Upper lobe of left lung (tissue), 6 donors: Measurements from ENCODE around the gene MC4R. TPM values are rescaled to one million over a fixed set of nuclear protein-coding genes. Genes with fewer than 3 reads are reported as not detected.

Experiments used
- ATAC-seq, 2 donors: fragments of 200-7000 bp; cut with Tn5 transposase; one replicate each; pipeline ENCODE4 v1.9.1; 2022; ENCODE audit warnings: mild to moderate bottlenecking in 2 of 2, moderate library complexity in 2 of 2; ENCODE audit not compliant: low FRiP score in 2 of 2
- DNase-seq, 2 donors: peaks; one replicate each; pipeline ENCODE4 v3.0.0-alpha.2; 2019 to 2020
- H3K27ac ChIP-seq, 4 donors: fragments of 200-600 bp; sonication (generic); one replicate each; pipeline ENCODE4 v1.5.1; 2016 to 2019
- H3K27me3 ChIP-seq, 4 donors: fragments of 200-600 bp; sonication (generic); one replicate each; pipeline ENCODE4 v1.5.1; 2017 to 2019
- H3K36me3 ChIP-seq, 4 donors: fragments of 200-600 bp; sonication (generic); one replicate each; pipeline ENCODE4 v1.5.1; 2016 to 2019
- H3K4me1 ChIP-seq, 4 donors: fragments of 200-600 bp; sonication (generic); one replicate each; pipeline ENCODE4 v1.5.1; 2018 to 2019
- H3K4me3 ChIP-seq, 4 donors: fragments of 200-600 bp; sonication (generic); one replicate each; pipeline ENCODE4 v1.5.1; 2017 to 2019; ENCODE audit warnings: mild to moderate bottlenecking in 2 of 4, moderate library complexity in 1 of 4
- H3K9me3 ChIP-seq, 4 donors: fragments of 200-600 bp; sonication (generic); one replicate each; pipeline ENCODE4 v1.5.1; 2018 to 2019
- CTCF ChIP-seq, 6 experiments: fragments of 450-650 bp in 4 of 6; fragments of 200-600 bp in 2 of 6; sonication (generic) in 2 of 6; IDR thresholded peaks; one replicate each; pipeline ENCODE4 v1.5.1; 2016 to 2019; ENCODE audit warnings: antibody characterized with exemption in 6 of 6
- EP300 ChIP-seq, 4 donors: sonication (generic); formaldehyde crosslinking; IDR thresholded peaks; one replicate each; pipeline ENCODE4 v1.5.1; 2017; ENCODE audit warnings: antibody characterized with exemption in 4 of 4, control low read depth in 2 of 4
- POLR2A ChIP-seq, 4 donors: fragments of 450-650 bp; IDR thresholded peaks; one replicate each; pipeline ENCODE4 v1.5.1; 2016 to 2017; ENCODE audit warnings: antibody characterized with exemption in 4 of 4, mild to moderate bottlenecking in 2 of 4
- POLR2AphosphoS5 ChIP-seq, 2 donors: sonication (generic); formaldehyde crosslinking; IDR thresholded peaks; one replicate each; pipeline ENCODE4 v1.5.1; 2017; ENCODE audit warnings: antibody characterized with exemption in 2 of 2
- WGBS, 2 donors: methylation state at CpG; one replicate each; pipeline ENCODE4 v1.1.5; 2017 to 2018; 5-methylcytosine and 5-hydroxymethylcytosine counted together
- total RNA-seq, 6 donors: library from RNA; depleted of rRNA in 4 of 6; stranded (reverse); fragments of >200 nt in 4 of 6; gene quantifications; one replicate each; pipeline versions ENCODE4 v1.1.0 to v1.2.1, GENCODE V29; 2016 to 2021
- donor health status: DM: no; HTN: no; CAD: no; lungs with moderate emphysema.
- donor health status: DM: no; HTN: yes; CAD: no; lungs with severe emphysema.

The MC4R gene
- total RNA-seq, 6 donors from 2014 or later, result not detected

GRCh38 chr18:60329131-60329530, 43.4 kb downstream of the MC4R start:
- no peak for ATAC-seq
- peaks cover 0 to 11% (median 4%) of the 10 kb centered on the region in 4 donors for H3K9me3 ChIP-seq
- H3K4me1 ChIP-seq, result no peaks in the 10 kb centered on the region
- TF ChIP-seq POLR2A (IDR thresholded peaks at IDR 0.05), result no peak
- TF ChIP-seq CTCF (IDR thresholded peaks at IDR 0.05), result no peak
- no peaks in the 10 kb centered on the region for H3K27me3 ChIP-seq
- no peak for DNase-seq
- H3K36me3 ChIP-seq, result no peaks in the 10 kb centered on the region
- H3K27ac ChIP-seq, result no peak overlapping the region
- H3K4me3 ChIP-seq, result no peak overlapping the region

- ATAC-seq, result no peak
- 88% methylated on average over 2 of the region's 2 CpGs for WGBS, 2 donors
- TF ChIP-seq EP300 (IDR thresholded peaks at IDR 0.05) (no peak), CTCF (IDR thresholded peaks at IDR 0.05) (no peak), POLR2AphosphoS5 (IDR thresholded peaks at IDR 0.05) (no peak), POLR2A (IDR thresholded peaks at IDR 0.05) (no peak)
- Histone ChIP-seq H3K4me3 (no peak overlapping the region), H3K27me3 (no peaks in the 10 kb centered on the region), H3K9me3 (peaks cover 0 to 12% (median 6%) of the 10 kb centered on the region in 4 donors), H3K27ac (no peak overlapping the region), H3K4me1 (no peaks in the 10 kb centered on the region), H3K36me3 (no peaks in the 10 kb centered on the region)
- DNase-seq, result no peak
These were observed 44.7 kb downstream of the MC4R start for GRCh38 chr18:60327880-60328279.

- ATAC-seq (no peak), DNase-seq (no peak)
- H3K27ac ChIP-seq, result no peak overlapping the region
- H3K4me1 ChIP-seq, result no peaks in the 10 kb centered on the region
- no peaks in the 10 kb centered on the region for H3K27me3 ChIP-seq
- TF ChIP-seq POLR2A (IDR thresholded peaks at IDR 0.05) (no peak), EP300 (IDR thresholded peaks at IDR 0.05) (no peak), POLR2AphosphoS5 (IDR thresholded peaks at IDR 0.05) (no peak), CTCF (IDR thresholded peaks at IDR 0.05) (no peak)
- H3K36me3 ChIP-seq, result no peaks in the 10 kb centered on the region
- H3K9me3 ChIP-seq, result peaks cover 0 to 5% (median 0%) of the 10 kb centered on the region in 4 donors
- no peak overlapping the region for H3K4me3 ChIP-seq
These were observed 50.0 kb downstream of the MC4R start for GRCh38 chr18:60322591-60322990.
